Activated CD4-positive, alpha-beta T cell treated with anti-CD3 and anti-CD28 coated beads, Interleukin-2, amount 50 U/mL, for 4 hours (primary cell): ENCODE measurements around the gene AIPL1.
A peak's percentile ranks its signal among the peaks of the same experiment; 100 is the strongest.

ENCODE experiments used
- DNase-seq, 2 experiments: peaks; one replicate each; pipeline ENCODE4 v3.0.0-alpha.2; 2020

The AIPL1 gene

GRCh38 chr17:6448473-6448872 is 13.6 kb upstream of the AIPL1 start:
- DNase-seq = no peak

- no peak for DNase-seq
Measured at GRCh38 chr17:6446516-6447100, 11.7 kb upstream of the AIPL1 start.

DNA sequence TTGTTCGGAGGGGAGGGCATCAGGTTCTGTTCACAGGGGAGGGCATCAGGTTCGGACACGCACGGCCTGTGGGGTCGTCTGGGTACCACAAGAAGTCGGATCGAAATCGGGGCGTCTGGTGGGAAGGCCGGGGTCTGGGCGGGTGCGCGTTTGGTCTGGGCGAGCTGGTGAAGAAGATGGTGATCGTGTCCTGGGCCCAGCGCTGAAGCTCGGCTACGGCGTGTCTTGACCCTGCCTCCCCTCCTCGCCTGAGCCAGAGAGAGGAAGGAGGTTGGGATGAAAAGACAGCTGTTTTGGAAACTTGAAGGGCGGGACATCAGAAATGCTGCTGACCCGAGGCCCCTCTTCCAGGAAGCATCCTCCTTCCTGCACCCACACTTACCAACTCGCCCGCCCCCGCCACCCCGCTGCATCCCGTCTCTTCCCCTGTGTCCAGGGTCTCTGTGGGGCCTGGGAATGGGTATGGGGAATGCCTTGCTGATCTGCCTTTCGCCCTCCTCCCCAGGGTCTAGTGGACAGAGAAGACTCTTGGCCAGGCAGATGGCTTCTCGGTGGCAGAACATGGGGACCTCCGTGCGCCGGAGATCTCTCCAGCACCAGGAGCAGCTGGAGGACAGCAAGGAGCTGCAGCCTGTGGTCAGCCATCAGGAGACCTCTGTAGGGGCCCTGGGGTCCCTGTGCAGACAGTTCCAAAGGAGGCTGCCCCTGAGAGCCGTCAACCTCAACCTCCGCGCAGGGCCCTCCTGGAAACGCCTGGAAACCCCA is 9.8 kb upstream of the AIPL1 start:
- no peak for DNase-seq

GRCh38 chr17:6443692-6444570 is 9.0 kb upstream of the AIPL1 start, which contains the start of gene PIMREG:
Gene PIMREG (plus strand): TSS chr17:6444455. CDS start chr17:6445111, 656 bp downstream.
- DNase-seq = peak; percentile 94 to 95

DNA sequence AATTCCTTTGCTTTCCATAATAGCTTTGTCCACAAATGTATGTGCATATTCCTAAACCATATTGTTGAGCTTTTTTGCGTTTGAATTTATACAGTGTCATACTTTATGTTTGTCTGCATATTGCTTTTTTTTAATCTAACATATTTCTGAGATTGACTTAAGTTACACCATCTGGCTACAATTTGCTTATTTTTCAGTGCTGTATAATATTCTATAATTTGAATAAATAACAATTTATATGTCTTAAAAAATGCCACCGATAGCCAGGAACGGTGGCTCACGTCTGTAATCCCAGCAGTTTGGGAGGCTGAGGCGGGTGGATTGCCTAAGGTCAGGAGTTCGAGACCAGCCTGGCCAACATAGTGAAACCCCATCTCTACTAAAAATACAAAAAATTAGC is 7.9 kb upstream of the AIPL1 start:
- no peak for DNase-seq

GRCh38 chr17:6439951-6440350 is 5.0 kb upstream of the AIPL1 start:
- DNase-seq = no peak

GRCh38 chr17:6437956-6438355 is 3.0 kb upstream of the AIPL1 start:
- DNase-seq = no peak

DNA sequence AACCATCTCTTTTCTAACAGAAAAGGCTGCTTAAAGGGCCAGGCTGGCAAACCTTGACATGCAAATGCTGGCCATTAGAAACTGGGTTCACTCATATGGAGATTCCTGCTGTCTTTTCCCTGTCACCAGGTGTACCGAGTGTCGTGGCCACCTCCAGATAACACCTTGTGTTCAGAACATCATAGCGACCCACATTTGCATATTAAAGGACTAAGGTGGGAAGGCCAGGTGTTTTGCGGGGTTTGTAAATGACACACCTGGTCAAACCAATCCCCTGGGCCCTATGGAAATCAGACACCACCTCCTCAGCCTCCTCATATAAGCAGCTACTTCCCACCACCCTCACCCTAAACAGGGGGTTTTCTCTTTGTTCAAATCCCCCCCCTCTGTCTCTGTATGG is 2.5 kb upstream of the AIPL1 start:
- no peak for DNase-seq

DNA sequence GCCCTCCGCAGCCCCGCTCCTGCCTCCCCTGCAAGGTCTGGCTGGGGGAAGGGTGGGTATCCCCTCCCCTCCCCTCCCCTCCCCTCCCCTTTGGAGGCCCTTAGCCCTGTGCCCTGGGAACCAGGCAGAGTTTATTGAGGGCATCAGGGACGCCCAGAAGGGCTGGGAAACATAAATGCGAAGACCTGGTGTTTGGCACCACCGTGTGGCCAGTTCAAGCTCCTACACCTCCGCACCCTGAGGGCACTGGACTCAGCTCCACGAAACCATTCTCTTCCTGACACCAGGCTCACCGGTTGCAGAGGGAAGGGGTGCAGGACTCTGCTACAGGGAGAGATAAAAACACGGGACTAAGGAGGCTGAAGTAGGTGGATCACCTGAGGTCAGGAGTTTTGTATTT is 1.0 kb upstream of the AIPL1 start:
- DNase-seq = peak; percentile 51 to 53

DNA sequence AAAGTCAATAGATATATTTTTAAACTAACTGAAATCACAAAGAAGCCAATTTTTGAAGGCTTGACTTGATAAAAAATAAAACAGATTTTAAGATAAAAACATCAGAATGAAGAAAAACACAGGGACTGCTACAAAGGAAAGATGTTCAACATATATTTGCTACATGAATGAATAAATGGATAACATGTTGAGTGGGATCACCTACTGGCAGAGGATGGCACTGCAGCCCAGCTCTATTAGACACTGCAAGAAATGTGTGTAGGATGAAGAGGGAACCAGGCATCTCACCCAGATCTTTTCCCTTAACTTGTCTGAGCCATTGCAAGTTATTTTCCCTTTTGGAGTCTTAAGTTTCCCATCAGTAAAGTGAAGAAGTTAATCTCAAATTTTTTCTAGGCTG is 4.2 kb downstream of the AIPL1 start:
- DNase-seq = no peak

- DNase-seq = no peak
Measured at GRCh38 chr17:6429266-6429665, 5.7 kb downstream of the AIPL1 start.

DNA sequence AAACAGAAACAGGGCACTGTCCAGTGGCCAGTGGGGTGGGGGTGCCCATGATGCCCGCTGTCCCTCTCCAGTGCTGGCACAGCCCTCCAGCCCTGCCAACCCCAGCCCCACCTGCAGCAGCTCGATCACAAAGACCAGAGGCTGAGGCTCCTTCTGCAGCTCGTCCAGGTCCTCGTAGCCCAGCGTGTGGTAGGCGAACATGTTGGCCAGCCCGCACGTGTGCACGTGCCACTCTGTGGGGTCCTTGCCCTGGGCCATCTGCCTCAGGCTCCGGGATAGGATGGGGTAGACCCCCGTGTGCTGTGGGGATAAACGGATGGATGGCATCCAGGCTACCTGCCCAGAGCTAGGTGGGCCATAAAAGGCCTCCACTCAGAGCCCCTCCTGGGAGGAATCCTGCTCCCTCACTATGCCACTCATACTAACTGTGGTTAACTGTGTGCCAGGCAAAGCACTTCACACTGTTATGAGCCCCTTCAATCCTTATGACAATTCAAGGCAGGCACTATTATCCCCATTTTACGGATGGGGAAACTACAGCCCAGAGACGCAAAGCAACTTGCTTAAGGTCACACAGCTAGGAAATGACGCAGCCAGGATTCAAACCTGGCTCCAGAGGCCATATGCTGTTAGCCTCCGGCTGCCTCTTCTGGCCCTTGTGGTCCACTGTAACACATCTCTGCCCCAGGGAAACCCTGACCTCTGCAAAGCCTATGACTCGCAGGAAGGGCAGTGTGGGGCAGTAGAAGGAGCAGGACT is 6.5 kb downstream of the AIPL1 start:
- no peak for DNase-seq

- DNase-seq = no peak
Measured at GRCh38 chr17:6427279-6427781, 7.6 kb downstream of the AIPL1 start.

GRCh38 chr17:6426356-6427101 is 8.4 kb downstream of the AIPL1 start:
- no peak for DNase-seq

DNA sequence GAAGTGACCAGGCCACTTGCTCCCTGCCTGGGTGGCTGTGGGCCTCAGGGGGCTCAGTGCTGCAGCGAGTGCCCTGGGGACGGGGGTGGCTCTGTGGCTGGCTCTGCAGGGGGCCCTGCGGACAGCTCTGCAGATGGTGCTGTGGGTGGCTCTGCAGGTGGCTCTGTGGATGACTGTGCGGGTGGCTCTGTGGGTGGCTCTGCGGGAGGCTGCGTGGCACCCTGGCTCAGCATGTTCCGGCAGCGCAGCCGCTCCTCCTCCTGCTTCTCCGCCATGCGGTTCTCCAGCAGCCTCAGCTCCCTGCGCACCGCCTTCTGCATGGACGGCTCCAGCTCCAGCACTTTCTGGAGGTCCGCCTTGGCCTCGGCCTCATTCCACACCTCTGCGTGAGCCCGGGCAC is 9.5 kb downstream of the AIPL1 start:
- DNase-seq = no peak

GRCh38 chr17:6423931-6424330 is 11.0 kb downstream of the AIPL1 start:
- DNase-seq = no peak

GRCh38 chr17:6422654-6423241 is 12.2 kb downstream of the AIPL1 start:
- no peak for DNase-seq

- DNase-seq = peak; percentile 63 to 65
Measured at GRCh38 chr17:6421700-6422604, 13.0 kb downstream of the AIPL1 start.

- DNase-seq = peak in 1 of 2 experiments; percentile 9
Measured at GRCh38 chr17:6420173-6420641, 14.7 kb downstream of the AIPL1 start.

DNA sequence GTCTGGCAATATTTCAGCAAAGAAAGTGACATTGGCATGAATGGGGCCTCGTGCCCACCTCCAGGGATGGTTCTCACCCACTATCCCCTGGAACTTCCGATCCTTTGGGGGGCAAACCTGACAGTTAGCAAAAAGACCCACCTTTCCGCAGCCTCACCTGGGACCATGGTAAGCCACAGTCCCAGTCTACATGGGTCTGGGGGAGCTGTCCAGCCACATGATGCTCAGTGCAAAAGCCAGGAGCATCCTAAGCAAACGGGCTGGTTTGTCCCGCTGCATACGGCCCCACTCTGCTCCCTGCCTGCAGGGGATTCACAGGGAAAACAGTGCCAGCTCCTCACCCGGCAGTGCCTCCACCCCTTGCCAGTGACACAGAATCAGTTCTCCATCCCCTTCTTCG is 19.3 kb downstream of the AIPL1 start:
- no peak for DNase-seq
